ENCODE results near the gene STAM2.

Gene STAM2

GRCh38 chr2:152084076-152084475 is 91.5 kb downstream of the STAM2 start:
- TF ChIP-seq CREB1 (IDR thresholded peaks at IDR 0.05; ENCODE audit: low read depth) (no peak), CEBPB (IDR thresholded peaks at IDR 0.05) (peak; percentile 38; the same call in 1 of the 2 replicates)

DNA sequence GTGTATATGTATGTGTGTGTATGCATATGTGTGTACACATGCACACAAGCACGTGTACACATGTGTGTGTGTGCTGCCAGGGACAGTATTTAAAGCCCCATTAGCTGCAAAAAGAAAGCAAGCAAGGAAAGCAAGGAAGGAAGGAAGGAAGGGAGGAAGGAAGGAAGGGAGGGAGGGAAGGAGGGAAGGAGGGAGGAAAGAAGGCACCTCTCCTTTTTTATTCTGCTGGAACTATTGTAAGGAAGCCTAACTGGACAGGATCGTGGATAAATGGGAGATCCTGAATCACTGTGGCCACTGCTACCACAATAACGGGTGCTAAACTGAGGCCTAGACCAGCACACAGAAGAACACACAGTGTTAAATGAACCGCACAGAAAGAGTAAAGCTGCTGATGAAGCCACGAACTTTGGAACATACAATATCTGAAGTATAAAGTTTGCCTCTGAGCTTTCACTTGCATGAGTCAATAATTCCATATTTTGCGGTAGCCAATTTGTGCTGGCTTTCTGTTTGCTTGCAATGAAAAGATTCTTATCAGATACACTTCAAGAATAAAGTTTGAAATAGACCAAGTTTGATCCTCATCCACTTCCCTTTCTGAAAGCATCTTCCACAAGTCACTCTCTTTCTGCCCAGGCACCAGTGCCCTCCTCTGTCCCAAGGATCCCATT is 92.2 kb downstream of the STAM2 start:
- TF ChIP-seq FOXM1 (IDR thresholded peaks at IDR 0.05; ENCODE audit: borderline replicate concordance, low read depth) (no peak), EGR1 (IDR thresholded peaks at IDR 0.05) (no peak), CREB1 (IDR thresholded peaks at IDR 0.05; ENCODE audit: low read depth) (no peak), RAD21 (IDR thresholded peaks at IDR 0.05; ENCODE audit: low read depth) (no peak), EP300 (IDR thresholded peaks at IDR 0.05; ENCODE audit: borderline replicate concordance) (no peak), TEAD4 (IDR thresholded peaks at IDR 0.05) (no peak), TCF12 (IDR thresholded peaks at IDR 0.05; ENCODE audit: low read depth) (no peak), NFIC (IDR thresholded peaks at IDR 0.05) (no peak), YY1 (IDR thresholded peaks at IDR 0.05; ENCODE audit: low read depth) (no peak), ZBTB7A (IDR thresholded peaks at IDR 0.05; ENCODE audit: low read depth) (no peak), TAF1 (IDR thresholded peaks at IDR 0.05; ENCODE audit: low read depth) (no peak), CEBPB (IDR thresholded peaks at IDR 0.05) (no peak)
- TF ChIP-seq, protein P1, sequence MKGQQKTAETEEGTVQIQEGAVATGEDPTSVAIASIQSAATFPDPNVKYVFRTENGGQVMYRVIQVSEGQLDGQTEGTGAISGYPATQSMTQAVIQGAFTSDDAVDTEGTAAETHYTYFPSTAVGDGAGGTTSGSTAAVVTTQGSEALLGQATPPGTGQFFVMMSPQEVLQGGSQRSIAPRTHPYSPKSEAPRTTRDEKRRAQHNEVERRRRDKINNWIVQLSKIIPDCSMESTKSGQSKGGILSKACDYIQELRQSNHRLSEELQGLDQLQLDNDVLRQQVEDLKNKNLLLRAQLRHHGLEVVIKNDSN (IDR thresholded peaks at IDR 0.05) = no peak
- TF ChIP-seq, protein P2, sequence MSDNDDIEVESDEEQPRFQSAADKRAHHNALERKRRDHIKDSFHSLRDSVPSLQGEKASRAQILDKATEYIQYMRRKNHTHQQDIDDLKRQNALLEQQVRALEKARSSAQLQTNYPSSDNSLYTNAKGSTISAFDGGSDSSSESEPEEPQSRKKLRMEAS (IDR thresholded peaks at IDR 0.05) = no peak
- TF ChIP-seq, protein P3, sequence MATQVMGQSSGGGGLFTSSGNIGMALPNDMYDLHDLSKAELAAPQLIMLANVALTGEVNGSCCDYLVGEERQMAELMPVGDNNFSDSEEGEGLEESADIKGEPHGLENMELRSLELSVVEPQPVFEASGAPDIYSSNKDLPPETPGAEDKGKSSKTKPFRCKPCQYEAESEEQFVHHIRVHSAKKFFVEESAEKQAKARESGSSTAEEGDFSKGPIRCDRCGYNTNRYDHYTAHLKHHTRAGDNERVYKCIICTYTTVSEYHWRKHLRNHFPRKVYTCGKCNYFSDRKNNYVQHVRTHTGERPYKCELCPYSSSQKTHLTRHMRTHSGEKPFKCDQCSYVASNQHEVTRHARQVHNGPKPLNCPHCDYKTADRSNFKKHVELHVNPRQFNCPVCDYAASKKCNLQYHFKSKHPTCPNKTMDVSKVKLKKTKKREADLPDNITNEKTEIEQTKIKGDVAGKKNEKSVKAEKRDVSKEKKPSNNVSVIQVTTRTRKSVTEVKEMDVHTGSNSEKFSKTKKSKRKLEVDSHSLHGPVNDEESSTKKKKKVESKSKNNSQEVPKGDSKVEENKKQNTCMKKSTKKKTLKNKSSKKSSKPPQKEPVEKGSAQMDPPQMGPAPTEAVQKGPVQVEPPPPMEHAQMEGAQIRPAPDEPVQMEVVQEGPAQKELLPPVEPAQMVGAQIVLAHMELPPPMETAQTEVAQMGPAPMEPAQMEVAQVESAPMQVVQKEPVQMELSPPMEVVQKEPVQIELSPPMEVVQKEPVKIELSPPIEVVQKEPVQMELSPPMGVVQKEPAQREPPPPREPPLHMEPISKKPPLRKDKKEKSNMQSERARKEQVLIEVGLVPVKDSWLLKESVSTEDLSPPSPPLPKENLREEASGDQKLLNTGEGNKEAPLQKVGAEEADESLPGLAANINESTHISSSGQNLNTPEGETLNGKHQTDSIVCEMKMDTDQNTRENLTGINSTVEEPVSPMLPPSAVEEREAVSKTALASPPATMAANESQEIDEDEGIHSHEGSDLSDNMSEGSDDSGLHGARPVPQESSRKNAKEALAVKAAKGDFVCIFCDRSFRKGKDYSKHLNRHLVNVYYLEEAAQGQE (IDR thresholded peaks at IDR 0.05; ENCODE audit: low read depth) = no peak

DNA sequence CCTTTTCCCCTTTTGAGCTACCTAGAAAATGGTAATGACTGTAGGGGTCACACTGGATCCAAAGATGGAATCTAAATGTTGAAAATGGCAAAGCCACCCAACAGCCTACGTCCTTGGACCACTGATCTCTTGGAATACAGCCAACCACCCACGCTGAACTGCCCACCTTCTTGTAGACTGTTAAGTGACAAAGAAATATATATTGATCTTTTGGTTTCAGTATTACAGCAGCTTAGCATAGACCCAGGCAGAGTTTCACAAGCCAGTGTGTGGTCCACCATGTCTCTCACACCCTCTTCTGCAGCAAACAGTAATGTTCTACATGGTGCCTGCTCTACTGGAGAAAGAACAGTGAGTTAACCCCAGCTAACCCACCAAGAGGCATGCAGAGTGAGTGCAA is 96.9 kb downstream of the STAM2 start:
- TF ChIP-seq, protein P3 (IDR thresholded peaks at IDR 0.05; ENCODE audit: low read depth) = no peak
- TF ChIP-seq TAF1 (IDR thresholded peaks at IDR 0.05; ENCODE audit: low read depth) (no peak), RAD21 (IDR thresholded peaks at IDR 0.05; ENCODE audit: low read depth) (no peak), NFIC (IDR thresholded peaks at IDR 0.05) (no peak), YY1 (IDR thresholded peaks at IDR 0.05; ENCODE audit: low read depth) (no peak), CREB1 (IDR thresholded peaks at IDR 0.05; ENCODE audit: low read depth) (no peak), TCF12 (IDR thresholded peaks at IDR 0.05; ENCODE audit: low read depth) (no peak), FOXM1 (IDR thresholded peaks at IDR 0.05; ENCODE audit: borderline replicate concordance, low read depth) (no peak), TEAD4 (IDR thresholded peaks at IDR 0.05) (no peak), ZBTB7A (IDR thresholded peaks at IDR 0.05; ENCODE audit: low read depth) (no peak), EGR1 (IDR thresholded peaks at IDR 0.05) (no peak)
- TF ChIP-seq, protein P2 (IDR thresholded peaks at IDR 0.05) = no peak
- TF ChIP-seq, protein P1 (IDR thresholded peaks at IDR 0.05) = no peak

GRCh38 chr2:152078023-152078422 is 97.5 kb downstream of the STAM2 start:
- TF ChIP-seq CREB1 (IDR thresholded peaks at IDR 0.05; ENCODE audit: low read depth) = no peak
- TF ChIP-seq TCF12 (IDR thresholded peaks at IDR 0.05; ENCODE audit: low read depth) = no peak
- no peak for TF ChIP-seq TEAD4 (IDR thresholded peaks at IDR 0.05)
- TF ChIP-seq, protein P2 (IDR thresholded peaks at IDR 0.05) = no peak
- TF ChIP-seq EP300 (IDR thresholded peaks at IDR 0.05; ENCODE audit: borderline replicate concordance) = no peak
- no peak for TF ChIP-seq FOXM1 (IDR thresholded peaks at IDR 0.05; ENCODE audit: borderline replicate concordance, low read depth)
- TF ChIP-seq, protein P3 (IDR thresholded peaks at IDR 0.05; ENCODE audit: low read depth) = no peak
- TF ChIP-seq ZBTB7A (IDR thresholded peaks at IDR 0.05; ENCODE audit: low read depth) = no peak
- no peak for TF ChIP-seq TAF1 (IDR thresholded peaks at IDR 0.05; ENCODE audit: low read depth)
- TF ChIP-seq YY1 (IDR thresholded peaks at IDR 0.05; ENCODE audit: low read depth) = no peak
- TF ChIP-seq, protein P1 (IDR thresholded peaks at IDR 0.05) = no peak
